Raji (cell line): ENCODE data around the gene TOM1.

Experiments
- POLR2A ChIP-seq: IDR thresholded peaks from 2 replicates; pipeline ENCODE4 v1.6.1; 2011; ENCODE audit warnings: low read depth, low read length, control low read depth; ENCODE audit not compliant: insufficient read depth

TOM1 gene

DNA sequence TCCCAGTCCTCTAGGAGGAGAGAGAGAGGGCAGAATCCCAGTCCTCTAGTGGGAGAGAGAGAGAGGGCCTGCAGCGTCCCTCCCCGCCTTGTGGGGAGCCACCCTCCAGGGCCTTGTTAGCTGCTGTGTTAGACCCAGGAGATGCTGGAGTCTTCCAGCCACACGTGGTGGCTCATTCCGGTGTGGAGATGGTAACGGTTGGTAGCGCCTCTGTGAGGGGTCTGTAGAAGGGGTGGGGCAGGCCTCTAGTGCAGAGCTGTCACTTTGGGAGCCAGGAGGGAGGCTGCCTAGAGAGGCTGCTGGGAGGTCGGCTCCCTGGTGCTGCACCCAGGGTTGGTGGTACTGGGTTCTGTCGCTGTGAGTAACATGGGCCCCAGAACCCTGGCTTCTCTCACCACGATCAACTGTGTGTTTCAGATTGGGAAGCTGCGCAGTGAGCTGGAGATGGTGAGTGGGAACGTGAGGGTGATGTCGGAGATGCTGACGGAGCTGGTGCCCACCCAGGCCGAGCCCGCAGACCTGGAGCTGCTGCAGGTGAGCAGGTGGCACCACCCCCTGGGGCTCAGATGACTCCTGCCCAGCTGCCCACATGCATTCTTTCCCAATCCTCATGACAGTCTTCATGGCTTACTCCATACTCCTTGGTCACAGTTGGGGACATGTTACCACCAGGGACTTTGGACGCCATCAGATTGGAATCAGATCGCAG lies 27.3 kb downstream of the TOM1 start:
- no peak for TF ChIP-seq POLR2A

DNA sequence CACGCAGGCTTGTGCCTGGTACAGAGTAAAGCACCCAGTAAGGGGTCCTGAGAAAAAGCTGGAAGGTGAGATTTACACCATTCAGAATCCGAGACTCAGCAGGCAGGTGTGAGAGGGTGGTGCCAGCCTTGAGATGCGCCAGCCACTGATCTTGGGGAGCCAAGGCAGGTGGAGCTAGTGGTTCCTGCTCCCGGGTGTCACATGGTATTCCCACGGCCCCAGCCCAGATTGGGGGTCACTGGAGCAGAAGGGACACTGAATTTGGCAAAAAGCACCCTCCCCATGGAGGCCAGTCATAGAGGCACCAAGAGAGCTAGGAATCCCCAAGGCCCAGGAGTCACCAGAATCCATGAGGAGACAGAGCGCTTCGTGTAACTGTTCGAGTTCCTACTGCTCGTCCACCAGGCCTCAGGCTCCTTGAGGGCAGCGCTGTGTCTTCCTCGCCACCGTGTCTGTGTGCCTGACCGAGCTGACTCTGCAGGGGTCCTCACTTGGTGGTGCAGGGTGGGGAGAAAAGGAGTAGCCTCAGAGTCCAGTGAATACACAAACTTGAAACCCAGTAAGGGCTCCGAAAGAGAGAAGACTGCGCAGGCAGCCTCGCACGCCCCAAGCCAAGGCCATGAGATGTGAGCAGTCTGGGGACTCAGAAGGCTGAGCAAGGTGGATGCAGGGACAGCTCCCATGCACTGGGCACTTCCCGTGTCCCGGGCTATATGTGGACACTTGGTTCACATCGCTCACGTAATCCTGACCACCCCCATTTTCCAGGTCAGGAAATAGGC lies 28.2 kb downstream of the TOM1 start:
- no peak for TF ChIP-seq POLR2A

DNA sequence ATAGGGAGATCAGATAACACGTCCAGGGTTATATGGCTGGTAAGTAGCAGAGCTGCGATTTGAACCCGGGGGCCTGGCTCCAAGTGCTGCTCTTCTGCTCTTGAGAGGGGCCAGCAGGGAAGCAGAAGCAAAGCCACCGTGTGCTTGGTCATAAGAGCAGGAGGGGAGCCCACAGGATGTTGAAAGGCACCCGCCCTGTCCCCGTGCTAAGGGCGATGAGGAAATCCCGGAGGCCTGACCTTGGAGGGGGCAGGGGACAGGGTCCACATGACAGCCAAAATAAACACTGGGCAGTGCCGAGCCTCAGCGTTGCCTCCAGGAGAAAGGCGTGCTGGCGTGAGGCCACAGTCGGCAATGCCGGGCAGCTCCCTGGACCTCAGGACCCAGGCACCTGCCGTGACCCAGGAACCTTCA lies 28.8 kb downstream of the TOM1 start:
- TF ChIP-seq POLR2A: no peak

DNA sequence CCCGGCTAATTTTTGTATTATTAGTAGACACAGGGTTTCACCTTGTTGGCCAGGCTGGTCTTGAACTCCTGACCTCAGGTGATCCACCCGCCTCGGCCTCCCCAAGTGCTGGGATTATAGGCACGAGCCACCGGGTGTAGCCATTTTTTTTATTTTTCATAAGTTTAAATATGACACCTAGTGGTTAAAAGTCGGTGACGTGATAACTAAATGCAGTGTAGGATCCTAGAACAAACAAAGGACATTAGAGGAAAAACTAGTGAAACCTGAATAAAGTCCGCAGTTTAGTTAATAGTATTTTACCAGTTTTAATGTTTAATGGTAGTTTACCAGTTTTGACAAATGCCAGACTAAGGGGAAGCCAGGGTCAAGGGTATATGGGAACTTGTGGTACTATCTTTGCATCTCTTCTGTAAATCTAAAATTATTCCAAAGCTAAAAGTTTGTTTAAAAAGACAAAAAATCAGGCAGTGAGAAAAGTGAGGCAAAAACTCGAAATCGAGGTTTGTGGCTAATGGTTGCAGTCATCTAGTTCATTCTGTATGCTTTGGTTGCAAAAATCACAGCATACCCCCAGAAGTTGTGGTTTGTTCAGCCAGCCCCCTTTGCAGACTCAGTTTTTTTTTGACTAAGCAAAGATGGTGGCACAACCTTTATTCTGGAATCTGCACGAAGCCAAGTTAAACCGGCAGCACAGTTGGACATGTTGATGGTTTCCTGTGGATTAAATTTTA lies 29.6 kb downstream of the TOM1 start:
- TF ChIP-seq POLR2A: no peak

DNA sequence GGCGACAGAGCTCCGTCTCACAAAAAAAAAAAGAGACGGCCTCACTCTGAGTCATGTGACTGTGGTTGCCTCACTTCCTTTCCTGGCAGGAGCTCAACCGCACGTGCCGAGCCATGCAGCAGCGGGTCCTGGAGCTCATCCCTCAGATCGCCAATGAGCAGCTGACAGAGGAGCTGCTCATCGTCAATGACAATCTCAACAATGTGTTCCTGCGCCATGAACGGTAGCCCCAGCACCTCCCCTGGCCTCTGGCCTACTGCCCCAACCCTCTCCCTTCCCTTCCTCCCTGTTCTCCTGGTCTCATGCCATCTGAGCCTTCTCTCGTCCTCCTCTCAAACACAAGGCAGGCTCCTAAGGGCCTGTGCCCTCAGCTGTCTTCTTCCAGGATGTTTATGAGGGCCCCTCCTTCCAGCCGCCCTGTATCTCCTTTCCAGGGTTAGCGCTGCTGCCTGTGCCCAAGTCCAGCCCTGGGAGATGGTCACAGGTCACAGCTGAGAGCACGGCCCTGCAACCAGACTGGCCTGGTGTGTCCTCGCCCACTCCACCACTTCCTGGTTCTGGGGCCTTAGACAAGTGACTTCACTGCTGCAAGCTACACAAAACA lies 30.7 kb downstream of the TOM1 start:
- no peak for TF ChIP-seq POLR2A

DNA sequence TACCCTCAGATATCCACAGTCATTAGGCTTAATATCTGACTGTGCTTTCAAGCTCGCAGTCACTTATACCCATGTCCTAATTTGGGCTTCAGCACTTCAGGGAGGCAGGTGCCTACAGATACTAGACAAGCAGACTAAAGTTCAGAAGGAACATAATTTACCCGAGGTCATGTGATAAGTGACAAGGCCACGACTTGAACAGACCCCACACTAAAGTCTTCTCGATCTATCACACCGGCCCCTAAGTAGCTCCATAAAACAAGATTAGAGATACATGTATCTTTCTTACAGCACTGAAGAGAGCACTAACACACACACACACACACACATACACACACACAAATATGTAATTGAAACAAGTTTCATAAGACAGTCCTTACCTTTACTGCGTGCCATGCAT lies 32.6 kb downstream of the TOM1 start:
- no peak for TF ChIP-seq POLR2A

DNA sequence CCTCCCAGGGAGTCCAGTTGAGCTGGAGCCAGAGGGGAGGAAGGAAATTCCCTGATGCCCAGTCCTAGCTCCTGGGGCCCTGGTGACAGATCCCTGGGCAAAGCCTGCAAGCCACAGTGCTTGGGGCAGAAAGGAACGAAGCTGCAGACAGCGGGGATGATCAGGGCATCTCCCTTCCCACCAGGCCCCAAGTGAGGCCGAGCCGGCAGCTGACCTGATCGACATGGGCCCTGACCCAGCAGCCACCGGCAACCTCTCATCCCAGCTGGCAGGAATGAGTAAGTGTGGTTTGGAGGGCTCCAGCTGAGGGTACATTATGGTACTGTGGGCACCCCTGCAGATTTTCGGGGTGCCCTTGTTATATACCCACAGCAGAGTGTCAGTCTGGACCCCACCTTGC lies 33.5 kb downstream of the TOM1 start:
- TF ChIP-seq POLR2A: no peak

DNA sequence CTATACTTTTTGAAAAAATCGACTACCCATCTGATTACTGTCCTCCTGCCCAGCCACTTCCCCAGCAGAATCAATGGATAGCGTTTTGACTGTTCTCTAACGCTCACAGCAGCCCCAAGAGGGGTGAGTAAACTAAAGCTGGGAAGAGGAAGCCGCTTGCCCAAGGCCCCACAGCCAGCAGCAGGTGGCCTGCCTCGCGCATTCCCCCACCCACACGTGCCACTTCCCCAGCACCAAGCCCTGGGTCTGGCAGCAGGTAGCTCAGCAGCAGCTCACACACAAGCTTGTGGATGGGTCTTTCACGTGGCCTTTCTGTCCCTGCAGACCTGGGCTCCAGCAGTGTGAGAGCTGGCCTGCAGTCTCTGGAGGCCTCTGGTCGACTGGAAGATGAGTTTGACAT lies 34.3 kb downstream of the TOM1 start:
- TF ChIP-seq POLR2A: no peak

DNA sequence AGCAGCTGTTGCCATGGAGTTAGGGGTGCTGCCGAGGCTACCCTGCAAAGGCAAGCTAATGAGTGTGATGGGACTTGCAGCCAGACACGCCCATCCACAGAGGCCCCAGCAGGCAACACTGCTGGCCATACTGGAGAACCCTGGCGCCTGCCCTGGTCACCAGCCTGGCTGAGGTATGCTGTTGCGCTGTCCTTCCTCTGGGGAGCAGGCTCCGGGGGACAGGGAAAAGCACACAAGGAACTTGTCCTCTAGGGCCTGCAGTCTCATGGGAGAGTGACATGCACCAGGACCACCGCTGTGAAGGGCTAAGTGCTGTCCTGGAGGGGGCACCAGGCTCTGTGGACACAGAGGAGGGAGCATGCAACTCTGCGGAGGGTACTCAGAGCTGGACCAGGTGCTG lies 35.8 kb downstream of the TOM1 start:
- TF ChIP-seq POLR2A: no peak

DNA sequence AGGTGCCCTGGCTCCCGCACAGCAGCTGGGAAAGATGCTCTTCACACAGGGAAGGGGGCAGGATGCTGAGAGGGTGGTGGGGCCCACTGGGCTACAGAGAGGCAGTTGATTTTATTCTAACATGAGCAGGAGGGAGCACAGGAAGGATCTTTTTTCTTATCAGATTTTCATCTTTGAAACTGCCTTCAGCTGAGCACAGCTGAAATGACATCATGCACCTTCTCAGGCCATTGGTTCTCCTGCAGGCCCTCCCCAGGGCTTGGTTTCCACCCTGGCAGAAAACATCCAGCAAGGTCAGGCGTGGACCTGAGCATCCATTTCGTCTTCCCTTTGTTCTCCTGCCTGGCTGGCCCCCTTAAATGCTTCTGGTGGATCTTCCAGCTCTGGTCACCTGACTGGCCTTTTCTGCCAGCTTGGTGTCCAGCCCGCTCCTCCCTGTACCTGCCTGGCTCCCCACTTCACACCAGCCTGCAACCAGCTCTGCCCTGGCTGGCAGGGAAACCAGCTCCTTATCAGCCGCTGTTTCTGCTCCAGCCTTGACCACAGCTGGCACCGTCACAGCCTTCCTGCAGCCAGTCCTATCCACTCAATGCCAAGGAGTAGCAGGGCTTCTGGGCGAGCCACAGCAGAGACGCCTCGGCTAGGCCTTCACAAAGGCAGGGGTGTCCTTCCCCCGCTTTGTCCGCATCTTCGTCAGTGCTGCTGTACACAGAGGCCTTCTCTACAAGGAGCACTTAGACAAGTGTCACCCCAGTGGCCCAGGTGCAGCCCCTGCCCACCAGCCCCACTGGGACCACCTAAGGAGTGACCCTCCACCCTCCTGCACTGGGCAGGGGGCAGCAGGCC lies 36.5 kb downstream of the TOM1 start:
- no peak for TF ChIP-seq POLR2A

DNA sequence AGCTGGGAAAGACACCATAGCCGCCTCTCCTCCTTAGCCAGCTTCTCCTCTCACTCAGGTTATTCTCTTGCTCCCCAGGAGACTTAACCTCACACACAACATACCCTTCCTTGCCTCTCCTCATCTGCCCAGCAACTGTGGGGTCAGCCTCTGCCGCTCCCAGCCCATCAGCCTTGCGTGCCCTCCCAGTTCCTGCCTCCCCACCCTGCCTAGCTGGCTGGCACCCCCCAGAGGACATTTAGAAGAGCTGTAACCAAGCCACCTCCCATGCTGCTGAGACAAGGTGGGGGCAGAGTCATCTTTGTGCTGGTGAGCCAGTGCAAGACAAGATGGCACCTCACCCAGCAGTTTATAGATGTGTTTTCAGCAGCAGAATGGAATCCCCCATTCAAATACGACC lies 38.2 kb downstream of the TOM1 start:
- TF ChIP-seq POLR2A: no peak

DNA sequence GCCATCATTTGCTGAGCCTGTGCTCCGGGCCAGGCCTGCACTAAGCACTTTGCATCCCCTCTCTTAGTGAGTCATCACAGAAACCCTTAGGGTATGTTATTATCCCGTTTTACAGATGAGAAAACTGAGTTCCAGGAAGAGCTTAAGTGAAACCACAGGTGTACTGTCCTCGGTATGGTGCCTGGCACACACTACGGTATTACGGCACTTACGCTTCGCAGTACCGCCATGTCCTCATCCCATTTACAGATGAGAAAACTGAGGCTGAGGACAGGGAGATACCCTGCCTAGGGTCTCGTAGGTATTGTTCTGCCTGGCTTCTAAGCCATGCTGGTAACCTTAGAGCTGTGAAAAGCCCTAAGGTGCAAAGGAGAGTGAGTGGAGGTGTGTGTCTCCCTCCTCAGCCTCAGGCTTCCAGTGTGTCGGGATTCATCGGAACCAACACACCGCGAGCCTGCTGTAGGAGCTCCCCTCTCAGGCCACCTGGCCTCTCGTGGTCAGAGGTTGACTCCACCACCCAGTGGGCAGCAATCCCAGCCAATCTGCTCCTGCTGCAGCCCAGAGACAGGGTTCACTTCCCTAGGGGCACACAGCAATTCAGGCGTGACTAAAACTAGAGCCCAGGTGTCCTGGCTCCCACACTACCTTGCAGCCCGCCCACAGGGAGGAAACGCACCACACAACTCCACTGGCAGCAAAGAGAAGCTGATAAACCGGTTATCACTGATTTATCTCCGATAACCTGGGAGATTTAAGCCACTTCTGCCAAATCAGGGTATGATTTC lies 41.6 kb downstream of the TOM1 start:
- no peak for TF ChIP-seq POLR2A

DNA sequence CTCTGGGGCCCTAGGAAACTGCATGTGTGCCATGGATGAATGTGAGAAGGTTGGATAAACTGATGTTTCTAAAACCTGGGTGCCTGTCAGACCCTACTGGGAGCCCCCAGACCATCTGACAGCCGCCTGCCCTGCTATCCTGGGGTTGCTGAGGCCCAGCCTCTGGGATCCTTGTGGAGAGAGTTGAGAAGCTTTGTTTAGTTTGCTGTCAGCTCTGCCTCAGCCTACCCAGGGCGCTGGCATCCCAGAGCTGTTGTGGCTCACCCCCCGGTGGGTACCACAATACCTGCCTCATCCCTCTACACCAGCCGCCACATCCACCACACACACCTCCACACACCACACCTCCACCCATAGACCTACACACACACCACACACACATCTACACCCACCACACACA lies 42.7 kb downstream of the TOM1 start:
- TF ChIP-seq POLR2A: no peak

DNA sequence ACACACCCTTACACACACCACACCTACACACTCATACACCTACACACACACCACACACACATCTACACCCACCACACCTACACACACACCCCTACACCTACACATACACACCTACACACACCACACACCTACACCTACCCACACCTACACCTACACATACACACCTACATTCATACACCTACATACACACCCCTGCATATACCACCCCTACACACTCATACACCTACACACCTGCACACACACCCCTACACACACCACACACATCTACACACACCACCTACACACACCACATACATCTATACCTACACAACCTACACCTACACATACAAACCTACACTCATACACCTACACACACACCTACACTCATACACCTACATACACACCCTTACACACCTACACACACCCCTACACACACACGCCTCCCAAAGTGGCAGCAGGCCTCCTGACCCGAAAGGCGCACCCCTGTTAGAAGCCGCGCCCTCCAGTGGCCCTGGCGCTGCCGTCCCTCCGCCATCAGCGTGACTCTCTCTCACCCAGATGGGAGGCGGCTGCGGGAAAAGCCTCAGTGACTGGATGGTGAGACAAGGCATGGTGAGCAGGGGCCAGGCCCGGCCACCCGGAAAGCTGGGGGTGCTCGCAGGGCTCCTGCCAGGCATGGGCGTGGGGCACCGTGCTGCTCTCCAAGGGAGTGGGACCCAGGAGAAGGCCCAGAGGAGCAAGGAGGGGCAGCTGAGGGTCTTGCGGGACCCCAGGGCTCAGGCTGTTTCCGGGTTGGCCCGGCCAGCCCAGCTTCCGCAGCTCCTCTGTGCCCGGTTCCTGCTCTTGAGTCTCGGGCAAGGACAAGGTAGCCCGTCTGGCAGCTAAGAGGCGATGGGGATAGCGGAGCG lies 44.2 kb downstream of the TOM1 start:
- TF ChIP-seq POLR2A: no peak
